H9 (cell line): ENCODE data around the gene GGA1. TPM values are rescaled to one million over a fixed set of nuclear protein-coding genes. Genes with fewer than 3 reads are reported as not detected.

ENCODE experiments used
- DNase-seq: peaks from one replicate; pipeline ENCODE4 v3.0.0-alpha.2; 2017
- H2AFZ ChIP-seq: one replicate; pipeline ENCODE4 v1.6.1; 2013; ENCODE audit warnings: mild to moderate bottlenecking, low read length, control low read depth, moderate library complexity
- H2AK5ac ChIP-seq: 2 replicates; pipeline ENCODE4 v1.6.1; 2013; ENCODE audit warnings: low read length, control low read depth, mixed read lengths; ENCODE audit not compliant: insufficient read length
- H2BK120ac ChIP-seq: one replicate; pipeline ENCODE4 v1.6.1; 2013; ENCODE audit warnings: low read depth, mild to moderate bottlenecking, low read length, control low read depth, inconsistent platforms; ENCODE audit not compliant: poor library complexity, severe bottlenecking
- H2BK12ac ChIP-seq: 2 replicates; pipeline ENCODE4 v1.6.1; 2013; ENCODE audit warnings: low read length, control low read depth, mixed read lengths, low read depth; ENCODE audit not compliant: insufficient read length
- H2BK15ac ChIP-seq: 2 replicates; pipeline ENCODE4 v1.6.1; 2013; ENCODE audit warnings: low read depth, low read length, control low read depth
- H2BK20ac ChIP-seq: one replicate; pipeline ENCODE4 v1.6.1; 2013; ENCODE audit warnings: low read depth, mild to moderate bottlenecking, low read length, control low read depth, inconsistent platforms; ENCODE audit not compliant: poor library complexity, severe bottlenecking
- H2BK5ac ChIP-seq: 2 replicates; pipeline ENCODE4 v1.6.1; 2013; ENCODE audit warnings: low read length, control low read depth, mixed read lengths; ENCODE audit not compliant: insufficient read length
- H3K14ac ChIP-seq: 2 replicates; pipeline ENCODE4 v1.6.1; 2013; ENCODE audit warnings: low read length, control low read depth; ENCODE audit not compliant: insufficient read depth
- H3K18ac ChIP-seq: 2 replicates; pipeline ENCODE4 v1.6.1; 2013; ENCODE audit warnings: low read depth, mild to moderate bottlenecking, mixed read lengths, low read length, control low read depth; ENCODE audit not compliant: insufficient read length
- H3K23ac ChIP-seq: 2 replicates; pipeline ENCODE4 v1.6.1; 2013; ENCODE audit warnings: low read length, control low read depth, mixed read lengths, low read depth; ENCODE audit not compliant: insufficient read length
- H3K23me2 ChIP-seq: 2 replicates; pipeline ENCODE4 v1.6.1; 2013; ENCODE audit warnings: low read depth, mild to moderate bottlenecking, mixed read lengths, low read length, control low read depth; ENCODE audit not compliant: insufficient read length, poor library complexity, severe bottlenecking
- H3K27ac ChIP-seq: 2 replicates; pipeline ENCODE4 v1.5.1; 2013; ENCODE audit warnings: low read length, control low read depth, mixed read lengths, low read depth; ENCODE audit not compliant: insufficient read length
- H3K27me3 ChIP-seq: 2 replicates; pipeline ENCODE4 v1.6.1; 2013; ENCODE audit warnings: low read length, control low read depth, inconsistent platforms; ENCODE audit not compliant: insufficient read depth
- H3K4ac ChIP-seq: 2 replicates; pipeline ENCODE4 v1.6.1; 2013; ENCODE audit warnings: low read depth, mild to moderate bottlenecking, control low read depth, inconsistent platforms, low read length, moderate library complexity
- H3K4me1 ChIP-seq: 2 replicates; pipeline ENCODE4 v1.6.1; 2013; ENCODE audit warnings: low read length, control low read depth, inconsistent platforms; ENCODE audit not compliant: insufficient read depth
- H3K4me2 ChIP-seq: 2 replicates; pipeline ENCODE4 v1.6.1; 2013; ENCODE audit warnings: low read length, control low read depth, mixed read lengths; ENCODE audit not compliant: insufficient read length, insufficient read depth
- H3K56ac ChIP-seq: 2 replicates; pipeline ENCODE4 v1.6.1; 2013; ENCODE audit warnings: low read depth, mild to moderate bottlenecking, mixed read lengths, low read length, control low read depth; ENCODE audit not compliant: insufficient read length
- H3K79me1 ChIP-seq: 2 replicates; pipeline ENCODE4 v1.6.1; 2013; ENCODE audit warnings: low read depth, mild to moderate bottlenecking, moderate library complexity, low read length, control low read depth, inconsistent platforms; ENCODE audit not compliant: insufficient read depth, poor library complexity, severe bottlenecking
- H3K79me2 ChIP-seq: 2 replicates; pipeline ENCODE4 v1.6.1; 2013; ENCODE audit warnings: low read length, control low read depth, inconsistent platforms; ENCODE audit not compliant: insufficient read depth
- H3K9ac ChIP-seq: 2 replicates; pipeline ENCODE4 v1.6.1; 2013; ENCODE audit warnings: low read length, control low read depth, mixed read lengths; ENCODE audit not compliant: insufficient read length; ENCODE audit errors: extremely low read depth
- H3K9me3 ChIP-seq: one replicate; pipeline ENCODE4 v1.6.1; 2013; ENCODE audit warnings: low read depth, low read length, inconsistent platforms; ENCODE audit not compliant: control insufficient read depth
- H3T11ph ChIP-seq: one replicate; pipeline ENCODE4 v1.6.1; 2013; ENCODE audit warnings: mild to moderate bottlenecking, low read length, control low read depth, inconsistent platforms
- H4K20me1 ChIP-seq: one replicate; pipeline ENCODE4 v1.6.1; 2013; ENCODE audit not compliant: control insufficient read depth, insufficient read length, insufficient read depth
- H4K5ac ChIP-seq: 2 replicates; pipeline ENCODE4 v1.6.1; 2013; ENCODE audit warnings: low read depth, mild to moderate bottlenecking, mixed read lengths, low read length, control low read depth; ENCODE audit not compliant: insufficient read length
- H4K8ac ChIP-seq: replicated peaks from 2 replicates; pipeline ENCODE4 v1.6.1; 2013; ENCODE audit warnings: low read length, control low read depth, mixed read lengths, low read depth; ENCODE audit not compliant: insufficient read length
- H4K91ac ChIP-seq: 2 replicates; pipeline ENCODE4 v1.6.1; 2013; ENCODE audit warnings: low read depth, mild to moderate bottlenecking, moderate library complexity, mixed read lengths, low read length, control low read depth; ENCODE audit not compliant: insufficient read length
- H3K27ac Mint-ChIP-seq, 3 experiments: 2 replicates in 2 of 3; 3 replicates in 1 of 3; pipeline ENCODE4 v1.8.0; 2020 to 2021; ENCODE audit warnings: mixed read lengths in 3 of 3, mild to moderate bottlenecking in 1 of 3, moderate library complexity in 1 of 3
- H3K27me3 Mint-ChIP-seq: 2 replicates; pipeline ENCODE4 v1.8.0; 2021; ENCODE audit warnings: low read depth, mild to moderate bottlenecking, moderate library complexity, mixed read lengths
- H3K36me3 Mint-ChIP-seq, 3 experiments: 2 replicates in 2 of 3; 3 replicates in 1 of 3; pipeline ENCODE4 v1.8.0; 2020 to 2021; ENCODE audit warnings: low read depth in 3 of 3, mixed read lengths in 3 of 3; ENCODE audit not compliant: insufficient read depth in 1 of 3
- H3K4me1 Mint-ChIP-seq, 2 experiments: 2 replicates each; pipeline ENCODE4 v1.8.0; 2020; ENCODE audit warnings: mixed read lengths in 2 of 2
- H3K4me3 Mint-ChIP-seq, 2 experiments: 2 replicates in 1 of 2; 3 replicates in 1 of 2; pipeline ENCODE4 v1.8.0; 2020 to 2021; ENCODE audit warnings: mild to moderate bottlenecking in 2 of 2, mixed read lengths in 2 of 2, moderate library complexity in 1 of 2
- H3K9me3 Mint-ChIP-seq, 2 experiments: 2 replicates in 1 of 2; 3 replicates in 1 of 2; pipeline ENCODE4 v1.8.0; 2020; ENCODE audit warnings: mild to moderate bottlenecking in 2 of 2, mixed read lengths in 2 of 2, moderate library complexity in 1 of 2
- CTCF ChIP-seq: fragments of 200-600 bp; sonication (generic); conservative IDR thresholded peaks from 3 replicates; pipeline ENCODE4 v1.8.0; 2021; ENCODE audit warnings: antibody characterized with exemption, mild to moderate bottlenecking
- WGBS: extraction: QIAGEN DNeasy Blood & Tissue Kit; methylation state at CpG from one replicate; pipeline ENCODE4 v1.1.7; 2013; ENCODE audit warnings: missing lambda C conversion rate, low lambda C conversion rate, mixed read lengths; ENCODE audit not compliant: insufficient read length; ENCODE audit errors: extremely low coverage; 5-methylcytosine and 5-hydroxymethylcytosine counted together
- total RNA-seq: library from RNA; stranded (reverse); gene quantifications from 2 replicates; pipeline ENCODE4 v1.2.1, GENCODE V29; 2021

GGA1 gene
- total RNA-seq, 1 experiment from 2014 or later: 61.7 TPM

GRCh38 chr22:37571992-37572373 is 36.7 kb upstream of the GGA1 start:
- no peak overlapping the region for H3K23ac ChIP-seq
- no peak overlapping the region for H3K4me2 ChIP-seq
- no peak overlapping the region for H2BK120ac ChIP-seq
- no peak overlapping the region for H4K91ac ChIP-seq
- TF ChIP-seq CTCF: no peak
- H3K9ac ChIP-seq: no peak overlapping the region
- no peak overlapping the region for H3K27ac ChIP-seq
- Mint-ChIP-seq H3K27me3 (peaks cover 6% of the 10 kb centered on the region), H3K36me3 (peaks cover 0 to 8% (median 0%) of the 10 kb centered on the region in 3 experiments; a peak in 3 of 7 replicates), H3K4me1 (peaks cover 22 to 24% of the 10 kb centered on the region in 2 experiments), H3K4me3 (no peak overlapping the region), H3K9me3 (no peaks in the 10 kb centered on the region; a peak in 1 of 5 replicates), H3K27ac (no peak overlapping the region)
- no peak overlapping the region for H2AFZ ChIP-seq
- H2BK12ac ChIP-seq: no peak overlapping the region
- no peak overlapping the region for H2BK15ac ChIP-seq
- no peaks in the 10 kb centered on the region for H4K20me1 ChIP-seq
- no peaks in the 10 kb centered on the region for H3K79me1 ChIP-seq
- no peak overlapping the region for H4K5ac ChIP-seq
- peaks cover 8% of the 10 kb centered on the region; the same call in 1 of the 2 replicates for H3K4me1 ChIP-seq
- no peak overlapping the region for H3K4ac ChIP-seq
- H2BK20ac ChIP-seq: no peak overlapping the region
- no peak overlapping the region for H2AK5ac ChIP-seq
- H3T11ph ChIP-seq: no peak overlapping the region
- no peaks in the 10 kb centered on the region for H3K79me2 ChIP-seq
- H3K27me3 ChIP-seq: no peaks in the 10 kb centered on the region
- no peak overlapping the region; the same call in 1 of the 2 replicates for H3K14ac ChIP-seq
- WGBS: no CpG with 5 or more reads among the region's 8 CpGs
- H3K56ac ChIP-seq: no peak overlapping the region
- H2BK5ac ChIP-seq: no peak overlapping the region
- H4K8ac ChIP-seq: no peak overlapping the region
- DNase-seq: peak; percentile 15
- no peaks in the 10 kb centered on the region for H3K9me3 ChIP-seq
- H3K23me2 ChIP-seq: no peaks in the 10 kb centered on the region
- no peak overlapping the region for H3K18ac ChIP-seq
